COLO829 (cell line): ENCODE data around the gene CDK5RAP2.
"Not testable (repeated sequence)": the region's sequence is repeated elsewhere in the genome, so short reads cannot be mapped to it uniquely, and the experiment has no call there.

ENCODE experiments used
- DNase-seq: peaks from one replicate; pipeline ENCODE4 v3.0.0; 2012; ENCODE audit warnings: low spot score

Gene CDK5RAP2

GRCh38 chr9:120510816-120511215 lies 69.2 kb downstream of the CDK5RAP2 start:
- no peak for DNase-seq

GRCh38 chr9:120507936-120508510 lies 71.9 kb downstream of the CDK5RAP2 start:
- DNase-seq = no peak

- DNase-seq = no peak
Measured at GRCh38 chr9:120505186-120505585, 74.8 kb downstream of the CDK5RAP2 start.

GRCh38 chr9:120500733-120501132 lies 79.2 kb downstream of the CDK5RAP2 start:
- DNase-seq = no peak

- not testable (repeated sequence) for DNase-seq
Measured at GRCh38 chr9:120497865-120498264, 82.1 kb downstream of the CDK5RAP2 start.

GRCh38 chr9:120496438-120496837 lies 83.5 kb downstream of the CDK5RAP2 start:
- DNase-seq = not testable (repeated sequence)

- DNase-seq = no peak
Measured at GRCh38 chr9:120490888-120491595, 88.9 kb downstream of the CDK5RAP2 start.

GRCh38 chr9:120486835-120487234 lies 93.1 kb downstream of the CDK5RAP2 start:
- DNase-seq = no peak

- no peak for DNase-seq
Measured at GRCh38 chr9:120486347-120486746, 93.6 kb downstream of the CDK5RAP2 start.

- DNase-seq = no peak
Measured at GRCh38 chr9:120485788-120486187, 94.2 kb downstream of the CDK5RAP2 start.

- no peak for DNase-seq
Measured at GRCh38 chr9:120484162-120484561, 95.8 kb downstream of the CDK5RAP2 start.

- DNase-seq = no peak
Measured at GRCh38 chr9:120482424-120483186, 97.4 kb downstream of the CDK5RAP2 start.

GRCh38 chr9:120481846-120482245 lies 98.1 kb downstream of the CDK5RAP2 start:
- no peak for DNase-seq

GRCh38 chr9:120481248-120481647 lies 98.7 kb downstream of the CDK5RAP2 start:
- DNase-seq = no peak

GRCh38 chr9:120480707-120481106 lies 99.3 kb downstream of the CDK5RAP2 start:
- no peak for DNase-seq

GRCh38 chr9:120478208-120478607 lies 101.8 kb downstream of the CDK5RAP2 start:
- no peak for DNase-seq

- peak; percentile 67 for DNase-seq
Measured at GRCh38 chr9:120477534-120478001, 102.4 kb downstream of the CDK5RAP2 start.

GRCh38 chr9:120475341-120475740 lies 104.6 kb downstream of the CDK5RAP2 start:
- DNase-seq = no peak

GRCh38 chr9:120474591-120475243 lies 105.2 kb downstream of the CDK5RAP2 start:
- no peak for DNase-seq

GRCh38 chr9:120473608-120474007 lies 106.4 kb downstream of the CDK5RAP2 start:
- DNase-seq = no peak

GRCh38 chr9:120465685-120466407 lies 114.1 kb downstream of the CDK5RAP2 start:
- no peak for DNase-seq
